Upper lobe of left lung (tissue), 6 donors: ENCODE data around the gene PGM1. TPM values are rescaled to one million over a fixed set of nuclear protein-coding genes. Genes with fewer than 3 reads are reported as not detected.
A peak's percentile ranks its signal among the peaks of the same experiment; 100 is the strongest.
"Not testable (repeated sequence)": the region's sequence is repeated elsewhere in the genome, so short reads cannot be mapped to it uniquely, and the experiment has no call there.

ENCODE experiments used
- ATAC-seq, 2 donors: fragments of 200-7000 bp; cut with Tn5 transposase; one replicate each; pipeline ENCODE4 v1.9.1; 2022; ENCODE audit warnings: mild to moderate bottlenecking in 2 of 2, moderate library complexity in 2 of 2; ENCODE audit not compliant: low FRiP score in 2 of 2
- DNase-seq, 2 donors: peaks; one replicate each; pipeline ENCODE4 v3.0.0-alpha.2; 2019 to 2020
- H3K27ac ChIP-seq, 4 donors: fragments of 200-600 bp; sonication (generic); one replicate each; pipeline ENCODE4 v1.5.1; 2016 to 2019
- H3K27me3 ChIP-seq, 4 donors: fragments of 200-600 bp; sonication (generic); one replicate each; pipeline ENCODE4 v1.5.1; 2017 to 2019
- H3K36me3 ChIP-seq, 4 donors: fragments of 200-600 bp; sonication (generic); one replicate each; pipeline ENCODE4 v1.5.1; 2016 to 2019
- H3K4me1 ChIP-seq, 4 donors: fragments of 200-600 bp; sonication (generic); one replicate each; pipeline ENCODE4 v1.5.1; 2018 to 2019
- H3K4me3 ChIP-seq, 4 donors: fragments of 200-600 bp; sonication (generic); one replicate each; pipeline ENCODE4 v1.5.1; 2017 to 2019; ENCODE audit warnings: mild to moderate bottlenecking in 2 of 4, moderate library complexity in 1 of 4
- H3K9me3 ChIP-seq, 4 donors: fragments of 200-600 bp; sonication (generic); one replicate each; pipeline ENCODE4 v1.5.1; 2018 to 2019
- CTCF ChIP-seq, 6 experiments: fragments of 450-650 bp in 4 of 6; fragments of 200-600 bp in 2 of 6; sonication (generic) in 2 of 6; IDR thresholded peaks; one replicate each; pipeline ENCODE4 v1.5.1; 2016 to 2019; ENCODE audit warnings: antibody characterized with exemption in 6 of 6
- EP300 ChIP-seq, 4 donors: sonication (generic); formaldehyde crosslinking; IDR thresholded peaks; one replicate each; pipeline ENCODE4 v1.5.1; 2017; ENCODE audit warnings: antibody characterized with exemption in 4 of 4, control low read depth in 2 of 4
- POLR2A ChIP-seq, 4 donors: fragments of 450-650 bp; IDR thresholded peaks; one replicate each; pipeline ENCODE4 v1.5.1; 2016 to 2017; ENCODE audit warnings: antibody characterized with exemption in 4 of 4, mild to moderate bottlenecking in 2 of 4
- POLR2AphosphoS5 ChIP-seq, 2 donors: sonication (generic); formaldehyde crosslinking; IDR thresholded peaks; one replicate each; pipeline ENCODE4 v1.5.1; 2017; ENCODE audit warnings: antibody characterized with exemption in 2 of 2
- WGBS, 2 donors: methylation state at CpG; one replicate each; pipeline ENCODE4 v1.1.5; 2017 to 2018; 5-methylcytosine and 5-hydroxymethylcytosine counted together
- total RNA-seq, 6 donors: library from RNA; depleted of rRNA in 4 of 6; stranded (reverse); fragments of >200 nt in 4 of 6; gene quantifications; one replicate each; pipeline versions ENCODE4 v1.1.0 to v1.2.1, GENCODE V29; 2016 to 2021
- donor health status: DM: no; HTN: no; CAD: no; lungs with moderate emphysema.
- donor health status: DM: no; HTN: yes; CAD: no; lungs with severe emphysema.

The PGM1 gene
- total RNA-seq, 6 donors from 2014 or later = 25.1 to 101 (median 61.3) TPM

GRCh38 chr1:63563745-63564144 lies 29.5 kb upstream of the PGM1 start:
- no peak for ATAC-seq

GRCh38 chr1:63569068-63569467 lies 24.1 kb upstream of the PGM1 start:
- Histone ChIP-seq H3K4me3 (no peak overlapping the region), H3K27ac (no peak overlapping the region), H3K36me3 (no peaks in the 10 kb centered on the region), H3K27me3 (no peaks in the 10 kb centered on the region), H3K4me1 (no peaks in the 10 kb centered on the region), H3K9me3 (no peaks in the 10 kb centered on the region)
- DNase-seq = no peak
- 89% methylated on average over 4 of the region's 4 CpGs for WGBS, 2 donors
- ATAC-seq = no peak
- TF ChIP-seq POLR2AphosphoS5 (IDR thresholded peaks at IDR 0.05) (no peak), EP300 (IDR thresholded peaks at IDR 0.05) (no peak), POLR2A (IDR thresholded peaks at IDR 0.05) (no peak), CTCF (IDR thresholded peaks at IDR 0.05) (no peak)

More at GRCh38 chr1:63563745-63564144, 29.5 kb upstream of the PGM1 start:
- Histone ChIP-seq H3K27ac (no peak overlapping the region), H3K4me1 (no peaks in the 10 kb centered on the region), H3K9me3 (no peaks in the 10 kb centered on the region), H3K4me3 (no peak overlapping the region), H3K36me3 (no peaks in the 10 kb centered on the region), H3K27me3 (no peaks in the 10 kb centered on the region)
- no peak for DNase-seq
- TF ChIP-seq CTCF (IDR thresholded peaks at IDR 0.05) (no peak), POLR2A (IDR thresholded peaks at IDR 0.05) (no peak), EP300 (IDR thresholded peaks at IDR 0.05) (no peak), POLR2AphosphoS5 (IDR thresholded peaks at IDR 0.05) (no peak)

- ATAC-seq = no peak
- WGBS, 2 donors = 81 to 86% methylated on average over 3 of the region's 3 CpGs
- TF ChIP-seq POLR2A (IDR thresholded peaks at IDR 0.05) (no peak), POLR2AphosphoS5 (IDR thresholded peaks at IDR 0.05) (no peak), CTCF (IDR thresholded peaks at IDR 0.05) (no peak), EP300 (IDR thresholded peaks at IDR 0.05) (no peak)
These were observed 23.4 kb upstream of the PGM1 start for GRCh38 chr1:63569640-63570316.

GRCh38 chr1:63572686-63573085 lies 20.5 kb upstream of the PGM1 start:
- DNase-seq, H3K36me3 ChIP-seq, H3K27ac ChIP-seq, H3K27me3 ChIP-seq, H3K4me3 ChIP-seq, H3K4me1 ChIP-seq, ATAC-seq, H3K9me3 ChIP-seq: not testable (repeated sequence)
- 91 to 92% methylated on average over 8 of the region's 8 CpGs for WGBS, 2 donors

More at GRCh38 chr1:63569640-63570316, 23.4 kb upstream of the PGM1 start:
- Histone ChIP-seq H3K36me3 (no peaks in the 10 kb centered on the region), H3K9me3 (no peaks in the 10 kb centered on the region), H3K27ac (no peak overlapping the region), H3K4me3 (no peak overlapping the region), H3K27me3 (no peaks in the 10 kb centered on the region), H3K4me1 (no peaks in the 10 kb centered on the region)
- no peak for DNase-seq

- not testable (repeated sequence) for ATAC-seq, DNase-seq, H3K36me3 ChIP-seq, H3K9me3 ChIP-seq, H3K4me3 ChIP-seq, H3K27ac ChIP-seq, H3K4me1 ChIP-seq, H3K27me3 ChIP-seq
- 84 to 89% methylated on average over 2 of the region's 2 CpGs for WGBS, 2 donors
These were observed 18.9 kb upstream of the PGM1 start for GRCh38 chr1:63574203-63574796.

- 67 to 72% methylated on average over 4 of the region's 4 CpGs for WGBS, 2 donors
These were observed 17.8 kb upstream of the PGM1 start for GRCh38 chr1:63575340-63575826.

GRCh38 chr1:63586326-63586725 lies 6.9 kb upstream of the PGM1 start:
- H3K4me1 ChIP-seq, H3K27me3 ChIP-seq, H3K27ac ChIP-seq, H3K36me3 ChIP-seq, H3K9me3 ChIP-seq, DNase-seq, ATAC-seq, H3K4me3 ChIP-seq: not testable (repeated sequence)
- 100% methylated on average over 1 of the region's 1 CpG for WGBS, 2 donors

More at GRCh38 chr1:63575340-63575826, 17.8 kb upstream of the PGM1 start:
- ATAC-seq (no peak), DNase-seq (no peak)
- peak; percentile 49 to 84 (median 60) for TF ChIP-seq CTCF (IDR thresholded peaks at IDR 0.05)
- no peak for TF ChIP-seq EP300 (IDR thresholded peaks at IDR 0.05)
- no peak for TF ChIP-seq POLR2A (IDR thresholded peaks at IDR 0.05)
- TF ChIP-seq POLR2AphosphoS5 (IDR thresholded peaks at IDR 0.05) = no peak
- no peaks in the 10 kb centered on the region for H3K27me3 ChIP-seq
- no peak overlapping the region for H3K27ac ChIP-seq
- no peak overlapping the region for H3K4me3 ChIP-seq
- H3K9me3 ChIP-seq = no peaks in the 10 kb centered on the region
- H3K36me3 ChIP-seq = no peaks in the 10 kb centered on the region
- no peaks in the 10 kb centered on the region for H3K4me1 ChIP-seq
